Activated T-helper 1 cell treated with anti-CD3 and anti-CD28 coated beads, Interleukin-12 subunit alpha, Interleukin-12 subunit beta, Interleukin-2, Interleukin-4 antibody, amounts not matched to agents 30 ng/mL and 10 ng/mL and 1 ng/mL, durations not matched to agents 14 hours and 24 hours and 36 hours (primary cell): Measurements from ENCODE around the gene EBF3. TPM values are rescaled to one million over a fixed set of nuclear protein-coding genes. Genes with fewer than 3 reads are reported as not detected.

Source experiments
- DNase-seq: peaks from one replicate; pipeline ENCODE4 v3.0.0; 2021; ENCODE audit warnings: low spot score
- H3K27ac Mint-ChIP-seq: one replicate; pipeline ENCODE4 v1.8.0; 2021; ENCODE audit warnings: mild to moderate bottlenecking, mixed read lengths
- H3K27me3 Mint-ChIP-seq: one replicate; pipeline ENCODE4 v1.8.0; 2022; ENCODE audit warnings: mild to moderate bottlenecking, moderate library complexity, mixed read lengths; ENCODE audit not compliant: insufficient read depth
- H3K36me3 Mint-ChIP-seq: one replicate; pipeline ENCODE4 v1.8.0; 2021; ENCODE audit warnings: low read depth, mixed read lengths
- H3K4me1 Mint-ChIP-seq: one replicate; pipeline ENCODE4 v1.8.0; 2021; ENCODE audit warnings: low read depth, mixed read lengths
- H3K4me3 Mint-ChIP-seq: one replicate; pipeline ENCODE4 v1.8.0; 2021; ENCODE audit warnings: mild to moderate bottlenecking, moderate library complexity, mixed read lengths
- H3K9me3 Mint-ChIP-seq: one replicate; pipeline ENCODE4 v1.8.0; 2021; ENCODE audit warnings: mixed read lengths
- intact Hi-C: fragments of 100-400 bp; cut with micrococcal nuclease; formaldehyde crosslinking; loops from one replicate; pipeline ENCODE4 v1.15.1; 2024
- total RNA-seq: library from RNA; stranded (reverse); gene quantifications from 2 replicates; pipeline ENCODE4 v1.2.3, GENCODE V29; 2022

The EBF3 gene
- total RNA-seq, 1 donor from 2014 or later: not detected

DNA sequence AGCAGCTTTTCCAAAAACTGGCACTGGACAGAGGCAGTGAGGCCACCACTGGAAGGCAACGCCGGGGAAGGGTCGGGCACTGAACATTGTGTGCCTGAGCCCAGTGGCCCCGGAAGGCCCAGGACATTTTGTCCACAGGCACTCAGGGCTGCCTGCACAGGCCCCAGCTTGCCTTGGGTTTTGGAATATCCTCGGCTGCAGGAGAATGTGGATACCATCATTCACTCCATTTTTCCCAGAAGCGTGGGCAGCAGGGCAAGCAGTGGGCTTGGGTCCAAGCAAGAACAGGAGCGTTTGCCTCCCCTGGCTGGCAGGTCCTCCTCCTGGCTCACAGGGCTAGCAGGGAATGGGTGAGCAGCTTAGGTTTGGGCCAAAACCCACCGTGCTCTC, 147.4 kb downstream of the EBF3 start:
- intact Hi-C loops: no loop called here
- Mint-ChIP-seq H3K27me3 (no peaks in the 10 kb centered on the region), H3K4me1 (no peaks in the 10 kb centered on the region), H3K4me3 (no peak overlapping the region), H3K9me3 (no peaks in the 10 kb centered on the region), H3K36me3 (no peaks in the 10 kb centered on the region), H3K27ac (no peak overlapping the region)
- DNase-seq: no peak

- no peak overlapping the region for H3K4me3 Mint-ChIP-seq
- no peak for DNase-seq
- H3K27ac Mint-ChIP-seq: no peak overlapping the region
- H3K9me3 Mint-ChIP-seq: no peaks in the 10 kb centered on the region
- H3K27me3 Mint-ChIP-seq: no peaks in the 10 kb centered on the region
- intact Hi-C loops: no loop called here
- H3K4me1 Mint-ChIP-seq: no peaks in the 10 kb centered on the region
- H3K36me3 Mint-ChIP-seq: no peaks in the 10 kb centered on the region
Observed at GRCh38 chr10:129815898-129816655, 148.0 kb downstream of the EBF3 start.

DNA sequence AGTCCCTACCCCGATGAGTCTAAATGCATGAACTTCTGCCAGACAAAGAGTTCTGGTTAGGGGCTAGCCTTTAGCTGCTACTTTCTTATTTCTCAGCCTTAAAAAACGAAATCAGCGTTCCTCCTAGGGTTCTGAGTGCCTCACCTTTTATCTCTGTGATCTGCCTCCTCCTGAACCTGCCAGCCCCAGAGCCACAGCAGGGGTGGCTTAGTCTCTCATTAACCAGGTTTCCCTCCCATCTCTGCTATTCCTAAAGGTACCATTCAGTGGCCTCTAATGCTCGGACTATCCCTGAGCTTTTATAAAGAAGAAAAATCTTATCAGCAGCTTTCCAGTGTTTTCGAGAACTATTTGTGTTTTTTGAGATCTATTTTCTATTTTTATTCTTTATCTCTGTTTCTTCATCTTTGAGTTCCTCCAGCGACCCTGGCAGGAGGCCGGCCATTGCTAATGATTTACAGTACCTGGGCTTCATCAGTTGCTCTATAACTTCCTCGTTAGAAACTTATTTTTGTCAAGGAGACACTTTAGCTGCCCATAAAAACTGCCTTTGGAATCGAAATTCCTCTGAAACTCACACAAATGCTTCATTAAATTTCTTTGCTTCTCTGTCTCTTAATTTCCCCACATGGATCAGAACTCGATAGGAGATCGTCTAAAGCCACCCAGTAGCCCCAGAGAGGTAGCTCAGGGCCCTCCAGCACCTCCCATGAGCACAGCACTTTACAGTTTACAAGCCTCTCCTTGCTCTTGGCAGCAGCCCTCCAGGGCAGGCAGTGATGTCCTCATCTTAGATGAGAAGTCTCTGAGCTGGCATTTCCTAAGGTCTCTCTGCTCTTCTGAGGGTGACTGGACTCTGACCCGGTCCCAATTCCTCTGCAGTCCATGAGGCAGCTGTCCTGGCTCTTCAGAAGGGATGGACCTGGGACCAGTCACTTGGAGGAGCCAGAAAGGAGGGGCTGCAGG, 149.1 kb downstream of the EBF3 start:
- H3K9me3 Mint-ChIP-seq: no peaks in the 10 kb centered on the region
- H3K4me1 Mint-ChIP-seq: no peaks in the 10 kb centered on the region
- no peak overlapping the region for H3K27ac Mint-ChIP-seq
- no peaks in the 10 kb centered on the region for H3K36me3 Mint-ChIP-seq
- DNase-seq: no peak
- no peaks in the 10 kb centered on the region for H3K27me3 Mint-ChIP-seq
- H3K4me3 Mint-ChIP-seq: no peak overlapping the region
- intact Hi-C loops: no loop called here

- Mint-ChIP-seq H3K36me3 (no peaks in the 10 kb centered on the region), H3K4me1 (no peaks in the 10 kb centered on the region), H3K27me3 (no peaks in the 10 kb centered on the region), H3K4me3 (no peak overlapping the region), H3K27ac (no peak overlapping the region), H3K9me3 (no peaks in the 10 kb centered on the region)
- intact Hi-C loops: no loop called here
- no peak for DNase-seq
Observed at GRCh38 chr10:129812398-129812797, 151.7 kb downstream of the EBF3 start.

- no peak for DNase-seq
- intact Hi-C loops: no loop called here
- no peaks in the 10 kb centered on the region for H3K4me1 Mint-ChIP-seq
- H3K27me3 Mint-ChIP-seq: no peaks in the 10 kb centered on the region
- H3K4me3 Mint-ChIP-seq: no peak overlapping the region
- no peak overlapping the region for H3K27ac Mint-ChIP-seq
- H3K36me3 Mint-ChIP-seq: no peaks in the 10 kb centered on the region
- H3K9me3 Mint-ChIP-seq: peaks cover 5% of the 10 kb centered on the region
Observed at GRCh38 chr10:129811208-129811607, 152.9 kb downstream of the EBF3 start.

- H3K36me3 Mint-ChIP-seq: no peaks in the 10 kb centered on the region
- intact Hi-C loops: no loop called here
- H3K4me1 Mint-ChIP-seq: no peaks in the 10 kb centered on the region
- no peak for DNase-seq
- H3K27ac Mint-ChIP-seq: no peak overlapping the region
- no peak overlapping the region for H3K4me3 Mint-ChIP-seq
- no peaks in the 10 kb centered on the region for H3K27me3 Mint-ChIP-seq
- H3K9me3 Mint-ChIP-seq: peaks cover 5% of the 10 kb centered on the region
Observed at GRCh38 chr10:129809841-129810240, 154.2 kb downstream of the EBF3 start.

DNA sequence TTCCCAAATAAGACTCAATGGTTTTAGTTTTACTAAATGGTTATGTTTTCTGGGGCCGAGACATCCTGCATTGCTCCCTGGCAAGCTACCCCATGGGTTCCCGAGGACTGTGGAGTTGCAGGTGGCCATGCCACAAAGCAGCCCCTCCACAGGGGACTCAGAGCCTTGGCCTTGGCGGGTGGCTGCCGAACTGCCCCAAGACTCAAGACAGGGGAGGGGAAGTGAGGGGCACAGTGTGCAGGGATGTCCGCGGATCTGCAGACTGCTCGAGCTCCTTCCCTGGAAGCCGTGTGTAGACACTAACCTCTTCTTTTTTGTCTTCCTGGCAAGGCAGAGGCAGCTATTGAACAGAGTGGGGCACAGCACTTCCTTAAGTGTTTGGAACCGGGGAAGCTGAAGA, 154.6 kb downstream of the EBF3 start:
- Mint-ChIP-seq H3K27ac (no peak overlapping the region), H3K9me3 (peaks cover 7% of the 10 kb centered on the region), H3K36me3 (no peaks in the 10 kb centered on the region), H3K4me1 (no peaks in the 10 kb centered on the region), H3K27me3 (no peaks in the 10 kb centered on the region), H3K4me3 (no peak overlapping the region)
- intact Hi-C loops: no loop called here
- DNase-seq: no peak

DNA sequence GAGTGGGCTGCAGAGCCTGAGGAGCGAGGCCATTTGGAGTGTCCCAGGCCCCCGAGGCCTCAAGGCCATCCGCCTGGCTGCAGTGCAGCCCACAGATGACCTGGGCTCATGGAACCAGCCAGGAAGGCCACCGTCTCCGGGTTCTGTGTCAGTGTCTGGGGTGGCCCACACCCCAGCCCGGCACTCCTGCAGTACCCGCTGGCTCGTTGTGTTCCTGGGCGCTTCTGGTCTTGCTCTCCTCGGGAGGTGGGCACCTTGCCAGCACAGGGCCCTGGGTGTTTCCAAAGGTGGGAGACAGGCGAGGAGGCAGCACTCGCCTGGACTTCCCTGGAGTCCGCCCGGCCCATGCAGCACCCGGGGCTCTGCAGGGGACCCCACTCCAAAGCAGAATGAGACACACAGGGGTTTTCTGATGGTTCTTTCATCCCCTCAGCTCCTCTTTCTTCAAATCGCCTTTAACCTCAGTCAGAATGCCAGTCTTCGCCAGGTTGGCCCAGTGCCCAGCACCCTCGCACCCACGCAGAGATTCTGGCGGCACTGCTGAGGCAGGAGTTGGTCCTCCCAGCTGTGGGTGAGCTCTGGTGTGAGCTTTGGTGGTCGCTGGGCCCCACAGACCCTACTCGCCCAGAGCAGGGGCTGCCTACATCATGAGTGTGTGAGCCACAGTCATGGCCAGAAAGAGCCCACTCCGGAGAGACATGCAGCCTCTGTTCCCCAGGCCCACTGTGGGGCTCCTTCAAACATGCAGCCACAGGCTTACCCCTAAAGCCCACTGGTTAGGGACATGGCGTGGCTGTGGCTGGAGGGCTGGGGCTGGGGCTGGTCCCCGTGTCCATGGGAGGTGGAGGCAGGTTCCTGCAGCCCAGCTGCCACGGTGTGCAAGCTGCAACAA, 155.7 kb downstream of the EBF3 start:
- no peak for DNase-seq
- no peaks in the 10 kb centered on the region for H3K36me3 Mint-ChIP-seq
- intact Hi-C loops: no loop called here
- H3K4me3 Mint-ChIP-seq: no peak overlapping the region
- H3K27ac Mint-ChIP-seq: no peak overlapping the region
- H3K9me3 Mint-ChIP-seq: peaks cover 15% of the 10 kb centered on the region
- no peaks in the 10 kb centered on the region for H3K4me1 Mint-ChIP-seq
- H3K27me3 Mint-ChIP-seq: no peaks in the 10 kb centered on the region

- H3K4me1 Mint-ChIP-seq: no peaks in the 10 kb centered on the region
- no peak overlapping the region for H3K27ac Mint-ChIP-seq
- H3K4me3 Mint-ChIP-seq: no peak overlapping the region
- H3K27me3 Mint-ChIP-seq: no peaks in the 10 kb centered on the region
- peaks cover 21% of the 10 kb centered on the region for H3K9me3 Mint-ChIP-seq
- intact Hi-C loops: no loop called here
- DNase-seq: no peak
- H3K36me3 Mint-ChIP-seq: no peaks in the 10 kb centered on the region
Observed at GRCh38 chr10:129807211-129807610, 156.9 kb downstream of the EBF3 start.

- Mint-ChIP-seq H3K27me3 (peaks cover 3% of the 10 kb centered on the region), H3K4me3 (no peak overlapping the region), H3K9me3 (peaks cover 19% of the 10 kb centered on the region), H3K27ac (no peak overlapping the region), H3K4me1 (no peaks in the 10 kb centered on the region), H3K36me3 (no peaks in the 10 kb centered on the region)
- intact Hi-C loops: no loop called here
- DNase-seq: no peak
Observed at GRCh38 chr10:129800796-129801340, 163.2 kb downstream of the EBF3 start.

GRCh38 chr10:129799942-129800341, 164.1 kb downstream of the EBF3 start:
- peaks cover 23% of the 10 kb centered on the region for H3K9me3 Mint-ChIP-seq
- H3K4me3 Mint-ChIP-seq: no peak overlapping the region
- no peaks in the 10 kb centered on the region for H3K4me1 Mint-ChIP-seq
- no peak overlapping the region for H3K27ac Mint-ChIP-seq
- peaks cover 3% of the 10 kb centered on the region for H3K27me3 Mint-ChIP-seq
- DNase-seq: no peak
- intact Hi-C loops: no loop called here
- H3K36me3 Mint-ChIP-seq: no peaks in the 10 kb centered on the region

GRCh38 chr10:129796710-129797420, 167.2 kb downstream of the EBF3 start:
- no peak overlapping the region for H3K27ac Mint-ChIP-seq
- no peak for DNase-seq
- intact Hi-C loops: no loop called here
- no peaks in the 10 kb centered on the region for H3K4me1 Mint-ChIP-seq
- peaks cover 3% of the 10 kb centered on the region for H3K27me3 Mint-ChIP-seq
- H3K9me3 Mint-ChIP-seq: peaks cover 9% of the 10 kb centered on the region
- H3K36me3 Mint-ChIP-seq: no peaks in the 10 kb centered on the region
- H3K4me3 Mint-ChIP-seq: no peak overlapping the region
